Central memory CD8-positive, alpha-beta T cell (primary cell): Measurements from ENCODE around the gene THEMIS2.
A peak's percentile ranks its signal among the peaks of the same experiment; 100 is the strongest.

Source experiments
- ATAC-seq: fragments of 150-1000 bp; cut with Tn5 transposase; replicated peaks from 2 replicates; pipeline ENCODE4 v1.10.0; 2022; ENCODE audit warnings: mild to moderate bottlenecking, moderate FRiP score, moderate number of reproducible peaks; ENCODE audit not compliant: poor library complexity, severe bottlenecking; ENCODE audit errors: extremely low read depth
- DNase-seq, 2 donors: peaks; one replicate each; pipeline ENCODE4 v3.0.0; 2021; ENCODE audit warnings: low spot score in 2 of 2
- H3K27ac Mint-ChIP-seq: one replicate; pipeline ENCODE4 v1.8.0; 2022; ENCODE audit warnings: low read depth, mild to moderate bottlenecking, moderate library complexity, mixed read lengths
- H3K27me3 Mint-ChIP-seq: one replicate; pipeline ENCODE4 v1.8.0; 2022; ENCODE audit warnings: mixed read lengths
- H3K36me3 Mint-ChIP-seq: one replicate; pipeline ENCODE4 v1.8.0; 2022; ENCODE audit warnings: mild to moderate bottlenecking, moderate library complexity, mixed read lengths; ENCODE audit not compliant: insufficient read depth
- H3K4me1 Mint-ChIP-seq: one replicate; pipeline ENCODE4 v1.8.0; 2022; ENCODE audit warnings: mixed read lengths
- H3K4me3 Mint-ChIP-seq: one replicate; pipeline ENCODE4 v1.8.0; 2022; ENCODE audit warnings: mild to moderate bottlenecking, moderate library complexity, mixed read lengths
- H3K9me3 Mint-ChIP-seq: one replicate; pipeline ENCODE4 v1.8.0; 2022; ENCODE audit warnings: mixed read lengths

The THEMIS2 gene

GRCh38 chr1:27915082-27915575 is 42.8 kb downstream of the THEMIS2 start:
- H3K4me3 Mint-ChIP-seq = peak overlapping the region; percentile 100
- DNase-seq (no peak), ATAC-seq (no peak)
- H3K9me3 Mint-ChIP-seq = no peaks in the 10 kb centered on the region
- peak overlapping the region; percentile 99 for H3K27ac Mint-ChIP-seq
- peaks cover 19% of the 10 kb centered on the region for H3K36me3 Mint-ChIP-seq
- peaks cover 13% of the 10 kb centered on the region for H3K4me1 Mint-ChIP-seq
- no peaks in the 10 kb centered on the region for H3K27me3 Mint-ChIP-seq

GRCh38 chr1:27922272-27922671 is 49.9 kb downstream of the THEMIS2 start:
- H3K27ac Mint-ChIP-seq = no peak overlapping the region
- no peaks in the 10 kb centered on the region for H3K4me1 Mint-ChIP-seq
- H3K36me3 Mint-ChIP-seq = no peaks in the 10 kb centered on the region
- no peak for DNase-seq
- no peaks in the 10 kb centered on the region for H3K27me3 Mint-ChIP-seq
- no peaks in the 10 kb centered on the region for H3K9me3 Mint-ChIP-seq
- H3K4me3 Mint-ChIP-seq = no peak overlapping the region
- ATAC-seq = no peak

- DNase-seq (no peak), ATAC-seq (no peak)
- Mint-ChIP-seq H3K36me3 (no peaks in the 10 kb centered on the region), H3K27me3 (peaks cover 15% of the 10 kb centered on the region), H3K4me1 (no peaks in the 10 kb centered on the region), H3K4me3 (no peak overlapping the region), H3K27ac (no peak overlapping the region), H3K9me3 (no peaks in the 10 kb centered on the region)
Measured at GRCh38 chr1:27928216-27928954, 56.0 kb downstream of the THEMIS2 start.

- ATAC-seq = no peak
- Mint-ChIP-seq H3K27ac (no peak overlapping the region), H3K4me3 (no peak overlapping the region), H3K4me1 (peaks cover 10% of the 10 kb centered on the region), H3K27me3 (peaks cover 29% of the 10 kb centered on the region), H3K36me3 (no peaks in the 10 kb centered on the region), H3K9me3 (no peaks in the 10 kb centered on the region)
- no peak for DNase-seq
Measured at GRCh38 chr1:27931184-27931583, 58.8 kb downstream of the THEMIS2 start.

GRCh38 chr1:27931759-27932158 is 59.4 kb downstream of the THEMIS2 start:
- no peak overlapping the region for H3K27ac Mint-ChIP-seq
- no peak overlapping the region for H3K4me3 Mint-ChIP-seq
- no peaks in the 10 kb centered on the region for H3K36me3 Mint-ChIP-seq
- ATAC-seq (no peak), DNase-seq (no peak)
- no peaks in the 10 kb centered on the region for H3K9me3 Mint-ChIP-seq
- H3K4me1 Mint-ChIP-seq = peaks cover 10% of the 10 kb centered on the region
- H3K27me3 Mint-ChIP-seq = peaks cover 29% of the 10 kb centered on the region

GRCh38 chr1:27934818-27935549 is 62.6 kb downstream of the THEMIS2 start, which contains the start of gene SMPDL3B:
SMPDL3B (plus strand) TSS chr1:27935000; CDS start chr1:27935184, 184 bp downstream.
- Mint-ChIP-seq H3K27me3 (peaks cover 29% of the 10 kb centered on the region), H3K27ac (peak within 1 kb of the TSS; percentile 5), H3K36me3 (no peaks in the 10 kb centered on the region), H3K4me1 (peaks cover 12% of the 10 kb centered on the region), H3K4me3 (peak within 1 kb of the TSS; percentile 39), H3K9me3 (no peaks in the 10 kb centered on the region)
- ATAC-seq = no peak
- no peak for DNase-seq

GRCh38 chr1:27935721-27936120 is 63.4 kb downstream of the THEMIS2 start:
- Mint-ChIP-seq H3K9me3 (no peaks in the 10 kb centered on the region), H3K27me3 (peaks cover 29% of the 10 kb centered on the region), H3K4me1 (peaks cover 19% of the 10 kb centered on the region), H3K27ac (peak overlapping the region; percentile 5), H3K36me3 (no peaks in the 10 kb centered on the region), H3K4me3 (no peak overlapping the region)
- DNase-seq (no peak), ATAC-seq (no peak)
